GM12878 (cell line): ENCODE data around the gene RAP1GAP.

ENCODE experiments used
- CTCF ChIP-seq, 3 experiments: IDR thresholded peaks in 2 of 3; conservative IDR thresholded peaks in 1 of 3; 2 replicates each; pipeline ENCODE4 v1.5.1; 2011; ENCODE audit warnings: low read depth in 3 of 3, low read length in 3 of 3, mild to moderate bottlenecking in 3 of 3, control low read depth in 2 of 3, moderate library complexity in 2 of 3, inconsistent platforms in 1 of 3, mixed read lengths in 1 of 3; ENCODE audit not compliant: control insufficient read depth in 2 of 3, insufficient read depth in 1 of 3; ENCODE audit errors: extremely low read depth in 1 of 3
- MTA3 ChIP-seq: IDR thresholded peaks from 2 replicates; pipeline ENCODE4 v1.6.1; 2012; ENCODE audit warnings: low read length, inconsistent platforms, borderline replicate concordance

- TF ChIP-seq CTCF (IDR thresholded peaks at IDR 0.05 in 2 of 3, conservative IDR thresholded peaks at IDR 0.05 in 1 of 3; ENCODE audit: control insufficient read depth in 2 of 3, extremely low read depth in 1 of 3, insufficient read depth in 1 of 3, low read depth in 3 of 3, low read length in 3 of 3): no peak
- TF ChIP-seq MTA3: no peak
Measured at GRCh38 chr1:21654209-21654608, 14.9 kb downstream of the RAP1GAP start.
